B cell (primary cell): ENCODE results near the gene ZBTB5. TPM values are rescaled to one million over a fixed set of nuclear protein-coding genes. Genes with fewer than 3 reads are reported as not detected.

Experiments used
- ATAC-seq: fragments of 200-7000 bp; cut with Tn5 transposase; one replicate; pipeline ENCODE4 v1.10.0; 2021; ENCODE audit warnings: low read depth, mild to moderate bottlenecking, moderate number of reproducible peaks, moderate library complexity
- CTCF ChIA-PET: fragments of 350-600 bp; sonication (Branson Sonifier 250); formaldehyde crosslinking; loops from one replicate; lab custom pipeline; 2021; ENCODE audit warnings: antibody characterized with exemption, inconsistent platforms; lab: Charles Lee
- POLR2A ChIA-PET: fragments of 350-600 bp; sonication (Branson Sonifier 250); formaldehyde crosslinking; loops from one replicate; lab custom pipeline; 2021; ENCODE audit warnings: antibody characterized with exemption; lab: Charles Lee
- DNase-seq: peaks from one replicate; pipeline ENCODE4 v3.0.0; 2013
- H2AFZ ChIP-seq: 2 replicates; pipeline ENCODE4 v1.6.1; 2012; ENCODE audit warnings: mild to moderate bottlenecking, low read depth, low read length; ENCODE audit not compliant: insufficient read depth, poor library complexity, severe bottlenecking
- H3K27ac ChIP-seq, 2 donors: 1 replicate in 1 of 2; 2 replicates in 1 of 2; pipeline ENCODE4 v1.5.1; 2012 to 2013; ENCODE audit warnings: low read length in 2 of 2, mild to moderate bottlenecking in 2 of 2, moderate library complexity in 1 of 2
- H3K27me3 ChIP-seq, 4 experiments: fragments of 200-600 bp in 1 of 4; sonication (generic) in 1 of 4; replicated peaks in 1 of 4; 1 replicate in 2 of 4; 2 replicates in 2 of 4; pipeline versions ENCODE4 v1.6.1 to v1.7.0; 2013 to 2016; ENCODE audit warnings: low read length in 3 of 4, mild to moderate bottlenecking in 2 of 4, mixed read lengths in 1 of 4, moderate library complexity in 1 of 4; ENCODE audit not compliant: insufficient read depth in 4 of 4, control insufficient read depth in 3 of 4; ENCODE audit errors: control extremely low read depth in 1 of 4
- H3K36me3 ChIP-seq, 2 experiments: replicated peaks in 1 of 2; 1 replicate in 1 of 2; 2 replicates in 1 of 2; pipeline versions ENCODE4 v1.6.1 to v1.7.1; 2013; ENCODE audit warnings: low read length in 1 of 2; ENCODE audit not compliant: insufficient read depth in 2 of 2, control insufficient read depth in 1 of 2; ENCODE audit errors: control extremely low read depth in 1 of 2, extremely low read depth in 1 of 2
- H3K4me1 ChIP-seq, 2 donors: fragments of 200-600 bp in 1 of 2; sonication (generic) in 1 of 2; 1 replicate in 1 of 2; 2 replicates in 1 of 2; pipeline versions ENCODE4 v1.5.1 to v1.6.1; 2013 to 2017; ENCODE audit warnings: low read length in 2 of 2; ENCODE audit not compliant: control insufficient read depth in 2 of 2, insufficient read depth in 2 of 2
- H3K4me2 ChIP-seq: replicated peaks from 2 replicates; pipeline ENCODE3; 2012; ENCODE audit warnings: mild to moderate bottlenecking, low read depth, low read length; ENCODE audit not compliant: poor library complexity, severe bottlenecking
- H3K4me3 ChIP-seq, 5 experiments: fragments of 200-600 bp in 1 of 5; sonication (generic) in 1 of 5; 1 replicate in 3 of 5; 2 replicates in 2 of 5; pipeline versions ENCODE4 v1.5.1 to v1.7.0; 2011 to 2016; ENCODE audit warnings: low read length in 4 of 5, mild to moderate bottlenecking in 4 of 5, low read depth in 2 of 5, control low read depth in 1 of 5, moderate library complexity in 1 of 5; ENCODE audit not compliant: insufficient read depth in 1 of 5; ENCODE audit errors: control extremely low read depth in 1 of 5, extremely low read depth in 1 of 5
- H3K79me2 ChIP-seq: fragments of 200-600 bp; sonication (generic); one replicate; pipeline ENCODE4 v1.6.0; 2016; ENCODE audit warnings: low read length; ENCODE audit not compliant: control insufficient read depth, insufficient read depth
- H3K9ac ChIP-seq: fragments of 200-600 bp; sonication (generic); 2 replicates; pipeline ENCODE4 v1.6.1; 2017; ENCODE audit warnings: mild to moderate bottlenecking, low read length, moderate library complexity
- H3K9me3 ChIP-seq, 3 donors: one replicate each; pipeline versions ENCODE4 v1.6.1 to v1.7.1; 2013; ENCODE audit warnings: low read length in 2 of 3; ENCODE audit not compliant: control insufficient read depth in 2 of 3, insufficient read depth in 1 of 3; ENCODE audit errors: control extremely low read depth in 1 of 3
- H4K20me1 ChIP-seq: 2 replicates; pipeline ENCODE4 v1.6.0; 2012; ENCODE audit warnings: mild to moderate bottlenecking, low read length; ENCODE audit not compliant: insufficient read depth, control insufficient read depth, poor library complexity, severe bottlenecking
- H3K27ac Mint-ChIP-seq: one replicate; pipeline ENCODE4 v1.8.0; 2021; ENCODE audit warnings: mixed read lengths
- H3K27me3 Mint-ChIP-seq: one replicate; pipeline ENCODE4 v1.8.0; 2021; ENCODE audit warnings: mixed read lengths
- H3K4me1 Mint-ChIP-seq: one replicate; pipeline ENCODE4 v1.8.0; 2021; ENCODE audit warnings: mixed read lengths
- H3K4me3 Mint-ChIP-seq: one replicate; pipeline ENCODE4 v1.8.0; 2021; ENCODE audit warnings: mixed read lengths
- H3K9me3 Mint-ChIP-seq: one replicate; pipeline ENCODE4 v1.8.0; 2022; ENCODE audit warnings: mixed read lengths; ENCODE audit not compliant: insufficient read depth
- EZH2 ChIP-seq: IDR thresholded peaks from 2 replicates; pipeline ENCODE4 v1.6.1; 2012; ENCODE audit warnings: borderline replicate concordance, low read depth, mild to moderate bottlenecking, moderate library complexity, low read length; ENCODE audit not compliant: insufficient read depth, poor library complexity, severe bottlenecking
- WGBS: methylation state at CpG from one replicate; pipeline ENCODE4 v1.1.5; 2013; ENCODE audit warnings: missing lambda C conversion rate; ENCODE audit not compliant: insufficient coverage; 5-methylcytosine and 5-hydroxymethylcytosine counted together
- intact Hi-C: fragments of 100-400 bp; cut with micrococcal nuclease; formaldehyde crosslinking; loops from one replicate; pipeline ENCODE4 v1.10.0; 2022
- polyA plus RNA-seq: library from polyadenylated mRNA; depleted of rRNA; stranded (reverse); fragments of >200 nt; gene quantifications from 2 replicates; pipeline ENCODE4 v1.2.3, GENCODE V29; 2012
- total RNA-seq, 2 donors: library from RNA; stranded (reverse); fragments of 120-200 nt in 1 of 2; gene quantifications; 1 replicate in 1 of 2; 2 replicates in 1 of 2; pipeline versions ENCODE4 v1.2.3 to v1.2.4, GENCODE V29; 2013 to 2022
- TF ChIP-seq, protein P1 (sequence below): fragments of 200-600 bp; IDR thresholded peaks from one replicate; pipeline ENCODE4 v1.8.0; 2022; ENCODE audit warnings: antibody characterized with exemption, mild to moderate bottlenecking

ZBTB5 gene
- total and polyA plus RNA-seq, 2 donors (not counting 1 experiment from before 2014, with no cell fraction given): 12.8 to 27.6 TPM

DNA sequence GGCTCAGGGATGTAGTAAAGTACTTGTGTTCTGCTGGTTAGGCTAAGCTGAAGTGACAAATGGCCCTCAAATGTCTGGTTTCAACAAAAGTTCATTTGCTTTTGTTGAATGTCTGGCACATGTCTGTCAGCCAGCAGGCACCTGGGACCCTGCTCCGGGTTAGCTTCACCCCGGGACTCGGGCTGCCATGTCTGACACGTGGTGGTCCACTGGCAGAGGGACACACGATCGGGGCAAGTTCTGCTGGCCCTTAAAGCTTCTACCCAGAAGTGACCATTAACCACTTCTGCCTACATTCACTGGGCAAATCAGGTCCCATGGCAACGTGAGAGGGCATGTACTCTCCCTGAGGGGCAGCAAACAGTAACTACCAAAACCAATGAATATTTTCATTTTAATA, 44.3 kb upstream of the ZBTB5 start:
- peaks cover 0 to 22% of the 10 kb centered on the region in 2 experiments for H3K36me3 ChIP-seq
- H3K4me3 ChIP-seq: no peak overlapping the region
- TF ChIP-seq, protein P1, sequence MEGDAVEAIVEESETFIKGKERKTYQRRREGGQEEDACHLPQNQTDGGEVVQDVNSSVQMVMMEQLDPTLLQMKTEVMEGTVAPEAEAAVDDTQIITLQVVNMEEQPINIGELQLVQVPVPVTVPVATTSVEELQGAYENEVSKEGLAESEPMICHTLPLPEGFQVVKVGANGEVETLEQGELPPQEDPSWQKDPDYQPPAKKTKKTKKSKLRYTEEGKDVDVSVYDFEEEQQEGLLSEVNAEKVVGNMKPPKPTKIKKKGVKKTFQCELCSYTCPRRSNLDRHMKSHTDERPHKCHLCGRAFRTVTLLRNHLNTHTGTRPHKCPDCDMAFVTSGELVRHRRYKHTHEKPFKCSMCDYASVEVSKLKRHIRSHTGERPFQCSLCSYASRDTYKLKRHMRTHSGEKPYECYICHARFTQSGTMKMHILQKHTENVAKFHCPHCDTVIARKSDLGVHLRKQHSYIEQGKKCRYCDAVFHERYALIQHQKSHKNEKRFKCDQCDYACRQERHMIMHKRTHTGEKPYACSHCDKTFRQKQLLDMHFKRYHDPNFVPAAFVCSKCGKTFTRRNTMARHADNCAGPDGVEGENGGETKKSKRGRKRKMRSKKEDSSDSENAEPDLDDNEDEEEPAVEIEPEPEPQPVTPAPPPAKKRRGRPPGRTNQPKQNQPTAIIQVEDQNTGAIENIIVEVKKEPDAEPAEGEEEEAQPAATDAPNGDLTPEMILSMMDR: no peak
- no peak for TF ChIP-seq EZH2
- H3K4me3 Mint-ChIP-seq: no peak overlapping the region
- H3K27ac ChIP-seq: no peak overlapping the region
- H3K79me2 ChIP-seq: no peaks in the 10 kb centered on the region
- intact Hi-C loops: no loop called here
- no peaks in the 10 kb centered on the region for H3K9me3 Mint-ChIP-seq
- H3K27ac Mint-ChIP-seq: no peak overlapping the region
- no peaks in the 10 kb centered on the region for H4K20me1 ChIP-seq
- no peak overlapping the region for H3K9ac ChIP-seq
- H3K27me3 ChIP-seq: no peaks in the 10 kb centered on the region
- peaks cover 0 to 4% of the 10 kb centered on the region in 2 donors for H3K4me1 ChIP-seq
- H3K27me3 Mint-ChIP-seq: no peaks in the 10 kb centered on the region
- 100% methylated on average over 4 of the region's 7 CpGs for whole genome bisulfite sequencing
- H3K9me3 ChIP-seq: no peaks in the 10 kb centered on the region
- ATAC-seq (no peak), DNase-seq (no peak)
- no peak overlapping the region for H3K4me2 ChIP-seq
- H2AFZ ChIP-seq: no peak overlapping the region
- ChIA-PET CTCF (interaction anchor here (0.6 to 1.7 kb wide), 6 partner anchors 102 to 636 kb away, joined by 3 to 5 read pairs (median 3); no protein-coding TSS in a partner anchor), POLR2A (no interaction called here)
- H3K4me1 Mint-ChIP-seq: peaks cover 13% of the 10 kb centered on the region

DNA sequence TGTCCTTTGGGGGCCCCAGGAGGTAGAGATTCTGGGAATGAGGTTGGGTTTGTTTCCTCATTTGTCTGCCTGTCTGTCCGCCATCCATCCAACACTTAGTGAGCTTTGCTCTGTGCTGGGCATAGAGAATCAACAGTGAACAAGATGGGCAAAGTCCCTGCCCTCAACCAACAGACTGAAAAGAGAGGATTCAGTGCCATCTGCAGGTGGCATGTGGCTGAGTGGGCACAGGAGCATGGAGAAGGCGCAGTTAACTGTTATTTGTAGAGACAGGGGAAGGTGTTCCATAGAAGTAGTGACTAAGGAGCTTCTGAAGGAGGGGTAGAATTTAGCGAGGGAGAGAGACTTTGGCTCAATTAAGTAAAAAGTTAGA, 43.6 kb upstream of the ZBTB5 start:
- Histone ChIP-seq H3K4me1 (peaks cover 0 to 4% of the 10 kb centered on the region in 2 donors), H2AFZ (no peak overlapping the region), H3K4me2 (no peak overlapping the region), H3K9ac (no peak overlapping the region), H4K20me1 (no peaks in the 10 kb centered on the region), H3K9me3 (no peaks in the 10 kb centered on the region), H3K4me3 (no peak overlapping the region), H3K79me2 (no peaks in the 10 kb centered on the region), H3K27me3 (no peaks in the 10 kb centered on the region), H3K36me3 (peaks cover 0 to 25% of the 10 kb centered on the region in 2 experiments), H3K27ac (no peak overlapping the region)
- WGBS: 100% methylated on average over 2 of the region's 3 CpGs
- Mint-ChIP-seq H3K9me3 (no peaks in the 10 kb centered on the region), H3K4me3 (no peak overlapping the region), H3K27ac (peak overlapping the region; percentile 11), H3K27me3 (no peaks in the 10 kb centered on the region), H3K4me1 (peaks cover 13% of the 10 kb centered on the region)
- CTCF ChIA-PET: interaction anchor here (0.5 to 1.7 kb wide), 8 partner anchors 93 to 1011 kb away, joined by 3 to 5 read pairs (median 3); no protein-coding TSS in a partner anchor
- POLR2A ChIA-PET: no interaction called here
- peak; percentile 24 for ATAC-seq
- intact Hi-C loops: no loop called here
- peak; percentile 31 for DNase-seq
- TF ChIP-seq EZH2: no peak
- TF ChIP-seq, protein P1: peak; percentile 21
